Gastrocnemius medialis (tissue), 4 donors: ENCODE data around the gene SOCS2.

Experiments used
- CTCF ChIP-seq, 5 experiments: fragments of 450-650 bp in 3 of 5; fragments of 200-600 bp in 2 of 5; sonication (generic) in 2 of 5; IDR thresholded peaks in 4 of 5; conservative IDR thresholded peaks in 1 of 5; 1 replicate in 4 of 5; 2 replicates in 1 of 5; pipeline ENCODE4 v1.5.1; 2016 to 2019; ENCODE audit warnings: antibody characterized with exemption in 5 of 5, mild to moderate bottlenecking in 3 of 5, moderate library complexity in 3 of 5
- POLR2A ChIP-seq, 2 donors: fragments of 450-650 bp; IDR thresholded peaks; one replicate each; pipeline ENCODE4 v1.6.1; 2017; ENCODE audit warnings: antibody characterized with exemption in 2 of 2, mild to moderate bottlenecking in 2 of 2, moderate library complexity in 2 of 2

GRCh38 chr12:93624595-93625294 is 52.3 kb downstream of the SOCS2 start:
- no peak for TF ChIP-seq CTCF (IDR thresholded peaks at IDR 0.05 in 4 of 5, conservative IDR thresholded peaks at IDR 0.05 in 1 of 5)
- no peak for TF ChIP-seq POLR2A (IDR thresholded peaks at IDR 0.05)
